Heart right ventricle (tissue), 16 donors: ENCODE results near the gene PEX16. TPM values are rescaled to one million over a fixed set of nuclear protein-coding genes. Genes with fewer than 3 reads are reported as not detected.
"Not testable (repeated sequence)": the region's sequence is repeated elsewhere in the genome, so short reads cannot be mapped to it uniquely, and the experiment has no call there.

Experiments used
- ATAC-seq, 8 donors: fragments of 200-7000 bp; cut with Tn5 transposase; one replicate each; pipeline ENCODE4 v1.9.1; 2020; ENCODE audit warnings: mild to moderate bottlenecking in 8 of 8, moderate library complexity in 8 of 8, moderate number of reproducible peaks in 1 of 8
- DNase-seq, 2 donors: peaks; one replicate each; pipeline ENCODE4 v3.0.0-alpha.2; 2020
- H3K27ac ChIP-seq, 10 donors: fragments of 200-600 bp; sonication (generic) in 2 of 10; one replicate each; pipeline versions ENCODE4 v1.5.0 to v1.8.0; 2020 to 2022; ENCODE audit warnings: mild to moderate bottlenecking in 3 of 10
- H3K27me3 ChIP-seq, 7 donors: fragments of 200-600 bp; one replicate each; pipeline ENCODE4 v1.8.0; 2021 to 2022; ENCODE audit warnings: mild to moderate bottlenecking in 2 of 7
- H3K36me3 ChIP-seq, 9 donors: fragments of 200-600 bp; sonication (generic) in 1 of 9; one replicate each; pipeline versions ENCODE4 v1.5.0 to v1.8.0; 2020 to 2022; ENCODE audit warnings: mild to moderate bottlenecking in 2 of 9
- H3K4me1 ChIP-seq, 9 donors: fragments of 200-600 bp; sonication (generic) in 1 of 9; one replicate each; pipeline versions ENCODE4 v1.5.0 to v1.8.0; 2020 to 2022; ENCODE audit warnings: mild to moderate bottlenecking in 4 of 9
- H3K4me3 ChIP-seq, 10 donors: fragments of 200-600 bp; sonication (generic) in 2 of 10; one replicate each; pipeline versions ENCODE4 v1.5.0 to v1.8.0; 2020 to 2022; ENCODE audit warnings: mild to moderate bottlenecking in 7 of 10, moderate library complexity in 2 of 10
- H3K9me3 ChIP-seq, 11 donors: fragments of 200-600 bp in 10 of 11; sonication (generic) in 2 of 11; one replicate each; pipeline versions ENCODE4 v1.5.0 to v1.8.0; 2013 to 2022; ENCODE audit warnings: mild to moderate bottlenecking in 2 of 11, control low read depth in 1 of 11, moderate library complexity in 1 of 11
- WGBS, 2 donors: extraction: QIAGEN DNeasy Blood & Tissue Kit; methylation state at CpG; one replicate each; pipeline ENCODE4 v1.1.7; 2013; ENCODE audit warnings: inconsistent platforms in 1 of 2; 5-methylcytosine and 5-hydroxymethylcytosine counted together
- intact Hi-C, 10 donors: fragments of 100-400 bp; cut with DNase I; formaldehyde crosslinking; loops; one replicate each; pipeline versions ENCODE4 v1.11.1 to v1.14.2; 2022
- polyA plus RNA-seq, 2 donors: library from polyadenylated mRNA; stranded (reverse); fragments of 200-250 nt; gene quantifications; one replicate each; pipeline ENCODE4 v1.2.3, GENCODE V29; 2013
- total RNA-seq, 10 donors: library from RNA; stranded (reverse); fragmentation: NEBNext Ultra II Directional in 3 of 10; extraction: Animal tissue kit (Norgen Biotek cat#: 25700) in 3 of 10; gene quantifications; one replicate each; pipeline versions ENCODE4 v1.2.1 to v1.2.4, GENCODE V29; 2021 to 2023
- TF ChIP-seq, protein P1 (sequence below), 9 donors: fragments of 200-600 bp; sonication (generic) in 2 of 9; IDR thresholded peaks; one replicate each; pipeline versions ENCODE4 v1.5.0 to v1.8.0; 2021 to 2022; ENCODE audit warnings: antibody characterized with exemption in 9 of 9, mild to moderate bottlenecking in 5 of 9, moderate library complexity in 1 of 9
- donor health status: Arrhythmogenic right ventricular cardiomyopathy.
- donor health status: ischemic (EF 13 %, LVEDD 7.1; RV severe dilation, severe dysfunction).
- donor health status: healthy with polysubstance abuse.
- donor health status: DM: no; HTN: yes; CAD: no.
- donor health status: DM: no; HTN: no; CAD: no.
- donor health status: ischemic (EF 25% LVEDD 6.9; RV normal size, moderate dysfunction).
- donor health status: ischemic (EF 25% LVEDD 5.7; RV mildly dilated, moderate dysfunction).
- donor health status: healthy.
- donor health status: DM: yes; HTN: yes; CAD: no.
- donor health status: Ischemic cardiomyopathy.
- donor health status: ischemic (EF 35%, LVEDD 5.7; RV mildly dilated, moderate dysfunction).
- donor health status: nonischemic (EF 11% LVEDD 7.7; RV severe dilation, severe dysfunction).
- donor health status: DM: yes; HTN: yes; CAD: no.
- donor health status: PGD.
- donor health status: ischemic (EF 29% LVEDD 5.4; RV normal size, mild dysfunction).
- donor health status: nonischemic (EF 23%, LVEDD 6.1; RV moderate dilation, normal function).

The PEX16 gene
- total and polyA plus RNA-seq, 12 donors: 10.8 to 25.4 (median 13.9) TPM

GRCh38 chr11:45906096-45906682 lies 11.5 kb downstream of the PEX16 start:
- ATAC-seq: no peak
- Histone ChIP-seq H3K4me3 (no peak overlapping the region), H3K9me3 (no peaks in the 10 kb centered on the region), H3K27ac (no peak overlapping the region), H3K36me3 (peaks cover 0 to 53% (median 7%) of the 10 kb centered on the region in 9 donors), H3K4me1 (peaks cover 0 to 10% (median 2%) of the 10 kb centered on the region in 9 donors), H3K27me3 (peaks cover 0 to 6% (median 0%) of the 10 kb centered on the region in 7 donors)
- no peak for DNase-seq
- intact Hi-C loops: no loop called here
- TF ChIP-seq, protein P1, sequence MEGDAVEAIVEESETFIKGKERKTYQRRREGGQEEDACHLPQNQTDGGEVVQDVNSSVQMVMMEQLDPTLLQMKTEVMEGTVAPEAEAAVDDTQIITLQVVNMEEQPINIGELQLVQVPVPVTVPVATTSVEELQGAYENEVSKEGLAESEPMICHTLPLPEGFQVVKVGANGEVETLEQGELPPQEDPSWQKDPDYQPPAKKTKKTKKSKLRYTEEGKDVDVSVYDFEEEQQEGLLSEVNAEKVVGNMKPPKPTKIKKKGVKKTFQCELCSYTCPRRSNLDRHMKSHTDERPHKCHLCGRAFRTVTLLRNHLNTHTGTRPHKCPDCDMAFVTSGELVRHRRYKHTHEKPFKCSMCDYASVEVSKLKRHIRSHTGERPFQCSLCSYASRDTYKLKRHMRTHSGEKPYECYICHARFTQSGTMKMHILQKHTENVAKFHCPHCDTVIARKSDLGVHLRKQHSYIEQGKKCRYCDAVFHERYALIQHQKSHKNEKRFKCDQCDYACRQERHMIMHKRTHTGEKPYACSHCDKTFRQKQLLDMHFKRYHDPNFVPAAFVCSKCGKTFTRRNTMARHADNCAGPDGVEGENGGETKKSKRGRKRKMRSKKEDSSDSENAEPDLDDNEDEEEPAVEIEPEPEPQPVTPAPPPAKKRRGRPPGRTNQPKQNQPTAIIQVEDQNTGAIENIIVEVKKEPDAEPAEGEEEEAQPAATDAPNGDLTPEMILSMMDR (IDR thresholded peaks at IDR 0.05): no peak
- WGBS, 2 donors: 64 to 76% methylated on average over 19 of the region's 19 CpGs

DNA sequence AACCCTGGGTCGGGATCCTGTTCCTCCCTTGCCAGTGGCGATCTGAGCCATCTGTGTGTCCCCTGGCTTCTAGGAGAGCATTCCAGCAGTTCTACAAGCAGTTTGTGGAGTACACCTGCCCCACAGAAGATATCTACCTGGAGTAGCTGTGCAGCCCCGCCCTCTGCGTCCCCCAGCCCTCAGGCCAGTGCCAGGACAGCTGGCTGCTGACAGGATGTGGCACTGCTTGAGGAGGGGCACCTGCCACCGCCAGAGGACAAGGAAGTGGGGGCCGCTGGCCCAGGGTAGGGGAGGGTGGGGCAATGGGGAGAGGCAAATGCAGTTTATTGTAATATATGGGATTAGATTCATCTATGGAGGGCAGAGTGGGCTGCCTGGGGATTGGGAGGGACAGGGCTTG lies 12.1 kb downstream of the PEX16 start:
- 84 to 88% methylated on average over 6 of the region's 6 CpGs for WGBS, 2 donors
- H3K4me3 ChIP-seq, ATAC-seq, DNase-seq, H3K27ac ChIP-seq, H3K9me3 ChIP-seq, intact Hi-C loops: not testable (repeated sequence)
- peaks cover 0 to 12% (median 0%) of the 10 kb centered on the region in 7 donors for H3K27me3 ChIP-seq
- H3K36me3 ChIP-seq: peaks cover 0 to 47% (median 1%) of the 10 kb centered on the region in 9 donors
- H3K4me1 ChIP-seq: peaks cover 5 to 16% (median 8%) of the 10 kb centered on the region in 9 donors

- TF ChIP-seq, protein P1 (IDR thresholded peaks at IDR 0.05): no peak
- intact Hi-C loops: no loop called here
- Histone ChIP-seq H3K27ac (no peak overlapping the region), H3K27me3 (peaks cover 0 to 17% (median 0%) of the 10 kb centered on the region in 7 donors), H3K36me3 (peaks cover 0 to 42% (median 0%) of the 10 kb centered on the region in 9 donors), H3K4me3 (no peak overlapping the region), H3K4me1 (peaks cover 5 to 19% (median 12%) of the 10 kb centered on the region in 9 donors), H3K9me3 (no peaks in the 10 kb centered on the region)
- 94 to 96% methylated on average over 19 of the region's 19 CpGs for WGBS, 2 donors
- DNase-seq (no peak), ATAC-seq (no peak)
Observed at GRCh38 chr11:45905095-45905494, 12.6 kb downstream of the PEX16 start.

DNA sequence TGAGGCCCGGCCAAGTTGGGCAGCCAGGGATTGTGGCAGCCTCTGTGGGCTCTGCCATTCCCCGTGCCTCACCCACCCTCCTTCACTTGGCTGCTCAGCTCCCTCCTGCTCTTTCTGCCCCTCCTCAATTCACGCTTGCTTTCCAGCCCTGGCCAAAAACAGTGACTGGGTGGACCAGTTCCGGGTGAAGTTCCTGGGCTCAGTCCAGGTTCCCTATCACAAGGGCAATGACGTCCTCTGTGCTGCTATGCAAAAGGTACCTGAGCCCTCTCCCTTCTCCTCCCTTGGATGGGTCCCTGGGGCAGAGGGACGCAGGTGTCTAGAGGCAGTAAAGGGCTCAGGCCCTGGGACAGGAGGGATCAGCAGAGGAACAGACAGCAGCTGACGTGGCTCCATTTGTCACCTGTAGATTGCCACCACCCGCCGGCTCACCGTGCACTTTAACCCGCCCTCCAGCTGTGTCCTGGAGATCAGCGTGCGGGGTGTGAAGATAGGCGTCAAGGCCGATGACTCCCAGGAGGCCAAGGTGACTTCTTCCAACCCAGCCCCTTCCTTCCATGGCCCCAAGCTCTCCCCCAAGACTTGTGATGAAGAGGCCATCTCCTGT lies 13.3 kb downstream of the PEX16 start:
- DNase-seq: no peak
- Histone ChIP-seq H3K4me1 (peaks cover 7 to 22% (median 15%) of the 10 kb centered on the region in 9 donors), H3K27me3 (peaks cover 0 to 24% (median 0%) of the 10 kb centered on the region in 7 donors), H3K4me3 (no peak overlapping the region), H3K27ac (no peak overlapping the region), H3K36me3 (peaks cover 0 to 36% (median 0%) of the 10 kb centered on the region in 9 donors), H3K9me3 (no peaks in the 10 kb centered on the region)
- intact Hi-C loops: no loop called here
- no peak for ATAC-seq
- TF ChIP-seq, protein P1 (IDR thresholded peaks at IDR 0.05): no peak
- 83 to 85% methylated on average over 15 of the region's 15 CpGs for WGBS, 2 donors
